ENCODE results near the gene PCED1B. TPM values are rescaled to one million over a fixed set of nuclear protein-coding genes. Genes with fewer than 3 reads are reported as not detected.

PCED1B gene
- total RNA-seq, 1 donor from 2014 or later = 0.41 TPM

DNA sequence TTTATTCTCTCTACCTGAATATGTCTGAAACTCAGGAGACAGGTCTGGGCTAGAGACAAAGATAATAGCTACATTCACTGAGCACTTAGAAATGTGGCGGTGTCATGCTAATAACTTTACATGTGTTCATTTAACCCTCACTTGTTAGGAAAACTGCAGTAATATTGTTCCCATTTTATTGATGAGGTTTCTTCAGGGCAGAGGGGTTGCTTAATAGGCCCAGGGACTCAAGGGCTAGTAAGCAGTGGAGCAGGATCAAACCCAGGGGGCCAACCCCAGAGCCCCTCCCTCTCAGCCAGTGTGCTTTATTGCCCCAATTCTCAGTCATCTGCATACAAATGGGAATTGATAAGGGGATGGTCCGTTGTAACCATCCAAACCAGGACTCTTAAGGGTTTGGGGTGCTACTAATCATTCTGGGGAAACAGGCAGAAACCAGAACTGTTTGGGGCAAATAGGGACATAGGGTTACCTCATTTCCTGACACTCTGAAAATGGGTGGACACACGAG lies 143.2 kb downstream of the PCED1B start:
- no peaks in the 10 kb centered on the region for H3K27me3 Mint-ChIP-seq
- no peaks in the 10 kb centered on the region for H3K36me3 Mint-ChIP-seq
- H3K4me1 Mint-ChIP-seq (ENCODE audit: unreplicated experiment) = peaks cover 13% of the 10 kb centered on the region
- no peak overlapping the region for H3K27ac Mint-ChIP-seq
- no peaks in the 10 kb centered on the region for H3K9me3 Mint-ChIP-seq
- TF ChIP-seq, protein P1, sequence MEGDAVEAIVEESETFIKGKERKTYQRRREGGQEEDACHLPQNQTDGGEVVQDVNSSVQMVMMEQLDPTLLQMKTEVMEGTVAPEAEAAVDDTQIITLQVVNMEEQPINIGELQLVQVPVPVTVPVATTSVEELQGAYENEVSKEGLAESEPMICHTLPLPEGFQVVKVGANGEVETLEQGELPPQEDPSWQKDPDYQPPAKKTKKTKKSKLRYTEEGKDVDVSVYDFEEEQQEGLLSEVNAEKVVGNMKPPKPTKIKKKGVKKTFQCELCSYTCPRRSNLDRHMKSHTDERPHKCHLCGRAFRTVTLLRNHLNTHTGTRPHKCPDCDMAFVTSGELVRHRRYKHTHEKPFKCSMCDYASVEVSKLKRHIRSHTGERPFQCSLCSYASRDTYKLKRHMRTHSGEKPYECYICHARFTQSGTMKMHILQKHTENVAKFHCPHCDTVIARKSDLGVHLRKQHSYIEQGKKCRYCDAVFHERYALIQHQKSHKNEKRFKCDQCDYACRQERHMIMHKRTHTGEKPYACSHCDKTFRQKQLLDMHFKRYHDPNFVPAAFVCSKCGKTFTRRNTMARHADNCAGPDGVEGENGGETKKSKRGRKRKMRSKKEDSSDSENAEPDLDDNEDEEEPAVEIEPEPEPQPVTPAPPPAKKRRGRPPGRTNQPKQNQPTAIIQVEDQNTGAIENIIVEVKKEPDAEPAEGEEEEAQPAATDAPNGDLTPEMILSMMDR (conservative IDR thresholded peaks at IDR 0.05) = no peak
- no peak overlapping the region for H3K4me3 Mint-ChIP-seq
- DNase-seq (ENCODE audit: extremely low spot score, unreplicated experiment) = no peak

DNA sequence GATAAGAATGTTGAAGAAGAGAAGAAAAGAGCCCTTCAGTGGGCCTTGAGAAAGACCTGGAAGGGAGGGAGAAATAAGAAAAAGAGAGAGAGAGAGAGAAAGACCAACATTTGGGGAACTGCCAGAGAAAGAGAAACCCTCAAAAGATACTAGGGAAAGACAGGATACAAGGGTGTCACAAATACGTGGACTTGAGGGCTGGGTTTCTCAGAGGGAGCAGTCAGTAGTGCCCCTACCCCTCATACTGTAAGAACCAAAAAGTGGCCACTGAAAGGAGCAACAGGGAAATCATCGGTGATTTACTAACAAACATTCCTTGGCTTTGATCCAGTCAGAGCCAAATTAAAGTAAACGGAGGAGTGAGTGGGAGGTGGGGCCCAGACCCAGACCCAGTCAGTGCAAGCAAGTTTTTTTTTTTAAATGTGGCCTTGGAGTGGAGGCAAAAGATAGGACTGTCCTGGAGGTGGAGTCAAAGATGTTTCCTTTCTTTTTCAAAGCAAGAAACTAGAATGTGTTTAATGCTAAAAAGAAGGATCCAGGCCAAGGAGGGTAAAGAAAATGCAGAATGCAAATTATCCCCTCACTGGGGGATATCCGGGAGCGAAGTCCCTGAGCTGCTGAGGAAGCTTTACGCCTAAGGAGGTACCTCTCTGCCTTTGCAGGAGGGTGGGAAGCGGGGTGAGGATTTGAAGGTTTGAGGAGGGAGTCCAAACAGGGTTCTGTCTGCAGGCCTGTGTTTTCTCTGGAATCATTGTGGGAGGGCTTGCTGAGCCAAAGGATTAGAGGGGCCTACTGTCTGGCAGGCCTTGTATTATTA lies 143.8 kb downstream of the PCED1B start:
- no peak for DNase-seq (ENCODE audit: extremely low spot score, unreplicated experiment)
- Mint-ChIP-seq H3K27ac (peak overlapping the region; percentile 29), H3K9me3 (no peaks in the 10 kb centered on the region), H3K36me3 (no peaks in the 10 kb centered on the region), H3K27me3 (no peaks in the 10 kb centered on the region), H3K4me3 (peak overlapping the region; percentile 5), H3K4me1 (ENCODE audit: unreplicated experiment) (peaks cover 13% of the 10 kb centered on the region)
- TF ChIP-seq, protein P1 (conservative IDR thresholded peaks at IDR 0.05) = no peak

DNA sequence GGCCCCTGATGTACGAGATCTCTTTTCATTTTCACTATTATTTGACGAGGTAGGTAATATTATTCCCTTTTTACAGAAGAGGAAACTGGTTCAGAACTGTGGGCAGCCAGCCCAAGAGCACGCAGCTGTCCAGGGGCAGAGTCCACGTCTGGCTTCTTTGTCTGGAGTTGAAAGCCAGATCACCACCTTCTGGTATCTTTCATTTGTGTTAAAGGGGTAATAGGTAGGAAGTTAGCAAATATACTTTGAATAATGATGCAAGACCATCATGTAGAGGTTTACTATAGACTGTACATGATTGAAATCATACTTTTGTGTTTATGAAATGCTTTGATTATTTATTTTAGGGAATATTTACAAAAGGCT lies 144.4 kb downstream of the PCED1B start:
- H3K9me3 Mint-ChIP-seq = no peaks in the 10 kb centered on the region
- TF ChIP-seq, protein P1 (conservative IDR thresholded peaks at IDR 0.05) = no peak
- no peak overlapping the region for H3K4me3 Mint-ChIP-seq
- H3K4me1 Mint-ChIP-seq (ENCODE audit: unreplicated experiment) = peaks cover 13% of the 10 kb centered on the region
- H3K36me3 Mint-ChIP-seq = no peaks in the 10 kb centered on the region
- no peak for DNase-seq (ENCODE audit: extremely low spot score, unreplicated experiment)
- peak overlapping the region; percentile 29 for H3K27ac Mint-ChIP-seq
- no peaks in the 10 kb centered on the region for H3K27me3 Mint-ChIP-seq

DNA sequence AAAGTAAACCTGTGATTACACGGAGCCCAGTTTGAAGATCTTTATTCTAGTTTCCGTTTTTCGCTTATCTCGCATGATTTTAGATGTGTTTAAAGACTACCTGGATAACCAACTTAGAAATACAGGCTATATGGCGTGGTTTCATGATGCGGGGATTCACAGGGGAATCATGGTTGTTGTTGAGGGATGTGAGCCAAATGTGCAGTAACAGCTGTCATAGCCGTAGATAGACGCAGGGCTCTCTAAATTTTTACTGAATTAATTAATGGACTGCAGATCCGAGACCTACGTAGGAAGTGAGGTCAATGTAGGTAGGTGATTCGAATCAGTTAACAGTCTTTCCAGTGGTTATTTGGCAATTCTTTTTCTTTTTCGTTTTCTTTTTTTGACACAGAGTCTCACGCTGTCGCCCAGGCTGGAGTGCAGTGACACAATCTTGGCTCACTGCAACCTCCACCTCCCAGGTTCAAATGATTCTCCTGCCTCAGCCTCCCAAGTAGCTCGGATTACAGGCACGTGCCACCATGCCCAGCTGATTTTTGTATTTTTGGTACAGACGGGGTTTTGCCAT lies 145.2 kb downstream of the PCED1B start:
- no peaks in the 10 kb centered on the region for H3K9me3 Mint-ChIP-seq
- H3K4me3 Mint-ChIP-seq = no peak overlapping the region
- H3K4me1 Mint-ChIP-seq (ENCODE audit: unreplicated experiment) = peaks cover 13% of the 10 kb centered on the region
- TF ChIP-seq, protein P1 (conservative IDR thresholded peaks at IDR 0.05) = no peak
- no peak overlapping the region for H3K27ac Mint-ChIP-seq
- no peak for DNase-seq (ENCODE audit: extremely low spot score, unreplicated experiment)
- H3K36me3 Mint-ChIP-seq = no peaks in the 10 kb centered on the region
- H3K27me3 Mint-ChIP-seq = no peaks in the 10 kb centered on the region

DNA sequence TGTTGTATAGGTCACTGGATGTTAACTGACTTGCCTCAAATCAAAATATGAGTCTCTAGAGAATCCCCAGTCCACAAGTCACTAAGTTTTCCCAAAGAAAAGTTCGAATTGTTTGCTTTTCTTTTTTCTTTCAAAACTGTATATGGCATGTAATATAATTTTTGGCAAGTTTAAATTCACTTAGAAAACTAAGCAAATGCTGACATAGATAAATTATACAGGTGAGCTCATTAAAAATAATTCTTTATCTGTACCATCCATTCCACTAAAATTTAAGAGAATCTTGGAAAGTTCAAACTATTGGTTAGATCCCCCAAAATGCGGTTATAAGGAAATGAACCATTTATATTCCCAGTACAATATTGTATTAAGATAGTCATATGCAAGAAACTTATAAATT lies 145.9 kb downstream of the PCED1B start:
- Mint-ChIP-seq H3K4me1 (ENCODE audit: unreplicated experiment) (peaks cover 13% of the 10 kb centered on the region), H3K27me3 (no peaks in the 10 kb centered on the region), H3K4me3 (no peak overlapping the region), H3K36me3 (no peaks in the 10 kb centered on the region), H3K9me3 (no peaks in the 10 kb centered on the region), H3K27ac (no peak overlapping the region)
- TF ChIP-seq, protein P1 (conservative IDR thresholded peaks at IDR 0.05) = no peak
- DNase-seq (ENCODE audit: extremely low spot score, unreplicated experiment) = no peak
